ENCODE results near the gene ASB6. TPM values are rescaled to one million over a fixed set of nuclear protein-coding genes. Genes with fewer than 3 reads are reported as not detected.

ASB6 gene
- total RNA-seq, 2 donors from 2014 or later = 15.8 to 18.5 TPM

- DNase-seq = no peak
- no peak overlapping the region for H3K4me3 ChIP-seq
- H3K9ac ChIP-seq (ENCODE audit: low read depth in 2 of 2, low read length in 2 of 2) = no peak overlapping the region
- no peaks in the 10 kb centered on the region for H3K27me3 ChIP-seq
- H3K4me1 ChIP-seq = peaks cover 10% of the 10 kb centered on the region
- H3K9me3 ChIP-seq = no peaks in the 10 kb centered on the region
- intact Hi-C loops (cut with DNase I) = no loop called here
- H3K36me3 ChIP-seq = no peaks in the 10 kb centered on the region
- no peak overlapping the region for H3K27ac ChIP-seq
- TF ChIP-seq CTCF (IDR thresholded peaks at IDR 0.05) = no peak
These were observed 17.0 kb downstream of the ASB6 start for GRCh38 chr9:129624947-129625346.

- DNase-seq = peak; percentile 72
- H3K27me3 ChIP-seq = no peaks in the 10 kb centered on the region
- intact Hi-C loops (cut with DNase I) = no loop called here
- no peak overlapping the region for H3K4me3 ChIP-seq
- H3K9ac ChIP-seq (ENCODE audit: low read depth in 2 of 2, low read length in 2 of 2) = no peak overlapping the region
- peaks cover 10% of the 10 kb centered on the region for H3K4me1 ChIP-seq
- TF ChIP-seq CTCF (IDR thresholded peaks at IDR 0.05) = peak; percentile 71
- no peaks in the 10 kb centered on the region for H3K9me3 ChIP-seq
- H3K36me3 ChIP-seq = no peaks in the 10 kb centered on the region
- H3K27ac ChIP-seq = no peak overlapping the region
These were observed 17.7 kb downstream of the ASB6 start for GRCh38 chr9:129624168-129624759.

GRCh38 chr9:129623331-129623730 lies 18.6 kb downstream of the ASB6 start:
- DNase-seq = no peak
- H3K9me3 ChIP-seq = no peaks in the 10 kb centered on the region
- H3K9ac ChIP-seq (ENCODE audit: low read depth in 2 of 2, low read length in 2 of 2) = no peak overlapping the region
- no peak overlapping the region for H3K27ac ChIP-seq
- H3K36me3 ChIP-seq = no peaks in the 10 kb centered on the region
- intact Hi-C loops (cut with DNase I) = no loop called here
- H3K4me3 ChIP-seq = no peak overlapping the region
- no peak for TF ChIP-seq CTCF (IDR thresholded peaks at IDR 0.05)
- H3K27me3 ChIP-seq = no peaks in the 10 kb centered on the region
- H3K4me1 ChIP-seq = peaks cover 10% of the 10 kb centered on the region

GRCh38 chr9:129620669-129621295 lies 21.2 kb downstream of the ASB6 start, which contains the start of gene C9orf50:
Gene C9orf50 (minus strand): TSS chr9:129621101. CDS start chr9:129620574, 527 bp downstream.
- TF ChIP-seq CTCF (IDR thresholded peaks at IDR 0.05) = no peak
- H3K27ac ChIP-seq = no peak within 1 kb of the TSS
- DNase-seq = no peak
- intact Hi-C loops (cut with DNase I) = no loop called here
- no peaks in the 10 kb centered on the region for H3K27me3 ChIP-seq
- no peaks in the 10 kb centered on the region for H3K4me1 ChIP-seq
- H3K9me3 ChIP-seq = no peaks in the 10 kb centered on the region
- H3K9ac ChIP-seq (ENCODE audit: low read depth in 2 of 2, low read length in 2 of 2) = peak within 1 kb of the TSS; percentile 34 to 68
- H3K36me3 ChIP-seq = no peaks in the 10 kb centered on the region
- peak within 1 kb of the TSS; percentile 29 for H3K4me3 ChIP-seq

GRCh38 chr9:129619787-129620668 lies 21.9 kb downstream of the ASB6 start:
- Histone ChIP-seq H3K36me3 (no peaks in the 10 kb centered on the region), H3K4me1 (no peaks in the 10 kb centered on the region), H3K27ac (no peak overlapping the region), H3K9me3 (no peaks in the 10 kb centered on the region), H3K4me3 (peak overlapping the region; percentile 29), H3K9ac (ENCODE audit: low read depth in 2 of 2, low read length in 2 of 2) (peak overlapping the region; percentile 34 to 68), H3K27me3 (no peaks in the 10 kb centered on the region)
- TF ChIP-seq CTCF (IDR thresholded peaks at IDR 0.05) = no peak
- intact Hi-C loops (cut with DNase I) = no loop called here
- DNase-seq = no peak
